OCI-LY7 (cell line): Measurements from ENCODE around the gene RPE. TPM values are rescaled to one million over a fixed set of nuclear protein-coding genes. Genes with fewer than 3 reads are reported as not detected.

Source experiments
- BruUV-seq: library from RNA; stranded (reverse); fragments of 400-500 nt; replicated peaks from 2 replicates; lab custom pipeline; 2021; lab: Mats Ljungman, UMichigan
- CTCF ChIA-PET: fragments of 300-600 bp; sonication (Branson Sonifier 250); formaldehyde crosslinking; loops from one replicate; lab custom pipeline; 2022; ENCODE audit warnings: antibody characterized with exemption; ENCODE audit not compliant: unreplicated experiment; lab: Charles Lee
- POLR2A ChIA-PET: fragments of 300-600 bp; sonication (Branson Sonifier 250); formaldehyde crosslinking; loops from one replicate; lab custom pipeline; 2022; ENCODE audit warnings: antibody characterized with exemption; lab: Charles Lee
- DNase-seq: peaks from one replicate; pipeline ENCODE4 v3.0.0-alpha.2; 2015; ENCODE audit warnings: low spot score
- H2AFZ ChIP-seq: fragments of 200-600 bp; sonication (generic), shearing (Covaris generic); 2 replicates; pipeline ENCODE4 v1.6.1; 2014; ENCODE audit warnings: mild to moderate bottlenecking, antibody characterized with exemption, low read length, moderate library complexity
- H3K27ac ChIP-seq: fragments of 200-600 bp; sonication (generic); 2 replicates; pipeline ENCODE4 v1.5.1; 2014; ENCODE audit warnings: mixed run types, low read depth, mild to moderate bottlenecking, moderate library complexity, low read length, inconsistent platforms; ENCODE audit not compliant: poor library complexity, severe bottlenecking
- H3K36me3 ChIP-seq: fragments of 200-600 bp; sonication (generic); 2 replicates; pipeline ENCODE4 v1.6.1; 2014; ENCODE audit warnings: mild to moderate bottlenecking, antibody characterized with exemption, low read length, moderate library complexity, mixed read lengths; ENCODE audit not compliant: insufficient read depth
- H3K4me1 ChIP-seq: fragments of 200-600 bp; sonication (generic); 2 replicates; pipeline ENCODE4 v1.5.1; 2014; ENCODE audit warnings: mild to moderate bottlenecking, low read length; ENCODE audit not compliant: insufficient read depth, poor library complexity, severe bottlenecking
- H3K4me2 ChIP-seq: fragments of 200-600 bp; sonication (generic); 2 replicates; pipeline ENCODE4 v1.6.1; 2014; ENCODE audit warnings: mild to moderate bottlenecking, low read length
- H3K4me3 ChIP-seq: fragments of 200-600 bp; sonication (generic); 2 replicates; pipeline ENCODE4 v1.5.1; 2014; ENCODE audit warnings: mild to moderate bottlenecking, low read depth, low read length; ENCODE audit not compliant: poor library complexity, severe bottlenecking
- H3K79me2 ChIP-seq: fragments of 200-600 bp; sonication (generic); 2 replicates; pipeline ENCODE4 v1.6.1; 2016; ENCODE audit warnings: low read depth, mild to moderate bottlenecking, low read length, moderate library complexity, mixed read lengths; ENCODE audit not compliant: insufficient read depth
- H3K9me2 ChIP-seq: fragments of 200-600 bp; sonication (generic); 2 replicates; pipeline ENCODE4 v1.6.1; 2016; ENCODE audit warnings: mild to moderate bottlenecking, low read length, mixed read lengths; ENCODE audit not compliant: insufficient read depth
- H3K9me3 ChIP-seq: fragments of 200-600 bp; sonication (generic); 2 replicates; pipeline ENCODE4 v1.6.1; 2014; ENCODE audit warnings: mild to moderate bottlenecking, mixed run types, low read length, mixed read lengths
- H4K20me1 ChIP-seq: fragments of 200-600 bp; sonication (generic); 2 replicates; pipeline ENCODE4 v1.6.1; 2014; ENCODE audit warnings: mild to moderate bottlenecking, antibody characterized with exemption, low read length, moderate library complexity, mixed read lengths; ENCODE audit not compliant: insufficient read depth
- CTCF ChIP-seq: fragments of 200-600 bp; sonication (generic); conservative IDR thresholded peaks from 2 replicates; pipeline ENCODE4 v1.5.1; 2014; ENCODE audit warnings: mild to moderate bottlenecking, antibody characterized with exemption, low read length, moderate library complexity, mixed read lengths
- EZH2phosphoT487 ChIP-seq: fragments of 200-600 bp; sonication (generic); IDR thresholded peaks from 2 replicates; pipeline ENCODE4 v1.6.1; 2018; ENCODE audit warnings: low read depth, borderline replicate concordance, mild to moderate bottlenecking, mixed run types, antibody characterized with exemption, low read length, moderate library complexity, mixed read lengths
- intact Hi-C: fragments of 100-400 bp; cut with micrococcal nuclease; formaldehyde crosslinking; loops from one replicate; pipeline ENCODE4 v1.10.0; 2022; ENCODE audit not compliant: unreplicated experiment
- total RNA-seq, 2 experiments: library from RNA; depleted of rRNA in 1 of 2; stranded (reverse); fragments of >200 nt in 1 of 2; shearing (Covaris generic) in 1 of 2; gene quantifications; 2 replicates each; pipeline ENCODE4 v1.2.3, GENCODE V29; 2014 to 2022

Gene RPE
- total RNA-seq, 2 experiments from 2014 or later, result 63.5 to 83.5 TPM

DNA sequence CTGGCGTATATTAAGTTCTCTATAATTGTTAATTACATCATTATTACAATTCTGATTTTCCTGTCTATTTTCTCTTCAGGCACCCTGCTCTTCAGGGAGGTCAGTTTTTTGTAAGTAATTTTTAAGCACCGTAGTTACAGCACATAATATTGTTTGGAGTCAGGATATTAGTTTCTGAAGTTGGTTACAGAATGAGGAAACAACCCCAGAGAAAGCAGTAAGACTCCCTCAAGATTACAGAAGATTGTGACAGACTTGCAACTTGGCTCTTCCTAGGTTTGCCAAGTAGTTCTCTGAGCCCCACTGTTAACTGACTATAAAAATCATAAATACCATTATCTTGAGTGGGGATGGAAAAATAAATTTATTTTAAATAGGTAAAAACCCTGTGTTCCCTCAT, 921 bp downstream of the RPE start:
- H3K9me2 ChIP-seq, result no peaks in the 10 kb centered on the region
- no peaks in the 10 kb centered on the region for H3K9me3 ChIP-seq
- peaks cover 45% of the 10 kb centered on the region for H4K20me1 ChIP-seq
- H2AFZ ChIP-seq, result no peak overlapping the region; the same call in 1 of the 2 replicates
- H3K36me3 ChIP-seq, result peaks cover 51% of the 10 kb centered on the region
- intact Hi-C loops, result loop anchor here (5.0 kb wide), 2 partner anchors 474 to 1976 kb away; partner anchors contain the start of genes LANCL1 and PLEKHM3
- peak overlapping the region; percentile 58 for H3K27ac ChIP-seq
- ChIA-PET POLR2A (interaction anchor here (0.5 to 1.5 kb wide), 8 partner anchors 9 to 170 kb away, joined by 3 to 9 read pairs (median 3); no protein-coding TSS in a partner anchor), CTCF (no interaction called here)
- DNase-seq, result peak; percentile 14
- peak overlapping the region; percentile 90 for H3K4me2 ChIP-seq
- no peak for TF ChIP-seq EZH2phosphoT487
- peaks cover 38% of the 10 kb centered on the region for H3K4me1 ChIP-seq
- H3K79me2 ChIP-seq, result peaks cover 58% of the 10 kb centered on the region
- no TSS peak for BruUV-seq
- peak overlapping the region; percentile 89 for H3K4me3 ChIP-seq

DNA sequence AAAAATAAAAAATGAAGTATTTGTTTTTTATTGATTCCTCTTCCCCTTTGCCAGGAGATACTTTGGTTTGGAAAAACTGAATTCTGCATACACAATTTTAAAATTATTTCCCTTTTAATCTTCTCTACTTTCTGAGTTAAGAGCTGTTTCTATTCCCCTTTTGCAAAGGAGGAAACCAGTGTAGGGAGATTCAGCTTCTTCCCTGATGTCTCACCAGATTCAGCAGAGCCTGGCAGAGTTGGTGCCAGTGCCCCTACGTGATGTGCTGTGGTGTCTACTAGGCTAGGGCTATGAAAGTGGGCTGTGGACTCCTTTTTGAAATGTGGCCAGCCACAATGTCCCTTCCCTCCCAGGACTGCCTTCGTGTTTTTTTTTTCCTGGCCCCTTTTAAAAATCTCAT, 2.4 kb downstream of the RPE start:
- H3K4me3 ChIP-seq, result peak overlapping the region; percentile 89
- peaks cover 74% of the 10 kb centered on the region for H3K79me2 ChIP-seq
- peak; percentile 7 for DNase-seq
- H4K20me1 ChIP-seq, result peaks cover 53% of the 10 kb centered on the region
- no TSS peak for BruUV-seq
- intact Hi-C loops, result loop anchor here (5.0 kb wide), 2 partner anchors 472 to 1978 kb away; partner anchors contain the start of genes LANCL1 and PLEKHM3
- H3K36me3 ChIP-seq, result peaks cover 66% of the 10 kb centered on the region
- POLR2A ChIA-PET, result interaction anchor here (0.6 to 2.3 kb wide), 4 partner anchors 10 to 194 kb away, joined by 3 to 16 read pairs (median 4); no protein-coding TSS in a partner anchor
- H3K9me3 ChIP-seq, result no peaks in the 10 kb centered on the region
- CTCF ChIA-PET, result no interaction called here
- no peak overlapping the region for H3K27ac ChIP-seq
- no peak for TF ChIP-seq CTCF
- no peak for TF ChIP-seq EZH2phosphoT487
- peaks cover 38% of the 10 kb centered on the region for H3K4me1 ChIP-seq
- H3K9me2 ChIP-seq, result no peaks in the 10 kb centered on the region
- H2AFZ ChIP-seq, result no peak overlapping the region
- peak overlapping the region; percentile 90 for H3K4me2 ChIP-seq

GRCh38 chr2:210007895-210008294, 5.5 kb downstream of the RPE start:
- POLR2A ChIA-PET, result interaction anchor here (0.6 to 0.7 kb wide), 2 partner anchors 15 to 26 kb away, joined by 3 read pairs; no protein-coding TSS in a partner anchor
- no peaks in the 10 kb centered on the region for H3K9me2 ChIP-seq
- no peaks in the 10 kb centered on the region for H3K9me3 ChIP-seq
- no peak overlapping the region for H3K4me3 ChIP-seq
- H3K79me2 ChIP-seq, result peaks cover 100% of the 10 kb centered on the region
- H3K4me1 ChIP-seq, result peaks cover 29% of the 10 kb centered on the region
- intact Hi-C loops, result no loop called here
- peaks cover 96% of the 10 kb centered on the region for H3K36me3 ChIP-seq
- peaks cover 60% of the 10 kb centered on the region for H4K20me1 ChIP-seq
- H2AFZ ChIP-seq, result no peak overlapping the region
- TF ChIP-seq EZH2phosphoT487 (no peak), CTCF (no peak)
- H3K4me2 ChIP-seq, result no peak overlapping the region
- CTCF ChIA-PET, result no interaction called here
- no peak for DNase-seq
- H3K27ac ChIP-seq, result no peak overlapping the region
- BruUV-seq, result no TSS peak
